Dendritic cell treated with granulocyte-macrophage colony-stimulating factor and Interleukin-4, amounts not matched to agents 40 ng/mL and 50 ng/mL, for 4 days (primary cell): ENCODE results near the gene CD101.

Experiments
- H3K27ac Mint-ChIP-seq: one replicate; pipeline ENCODE4 v1.8.0; 2022; ENCODE audit warnings: mild to moderate bottlenecking, mixed read lengths
- H3K27me3 Mint-ChIP-seq: one replicate; pipeline ENCODE4 v1.8.0; 2022; ENCODE audit warnings: mild to moderate bottlenecking, mixed read lengths
- H3K36me3 Mint-ChIP-seq: one replicate; pipeline ENCODE4 v1.8.0; 2022; ENCODE audit warnings: low read depth, mixed read lengths
- H3K4me1 Mint-ChIP-seq: one replicate; pipeline ENCODE4 v1.8.0; 2022; ENCODE audit warnings: low read depth, mixed read lengths
- H3K4me3 Mint-ChIP-seq: one replicate; pipeline ENCODE4 v1.8.0; 2022; ENCODE audit warnings: mild to moderate bottlenecking, moderate library complexity, mixed read lengths
- H3K9me3 Mint-ChIP-seq: one replicate; pipeline ENCODE4 v1.8.0; 2022; ENCODE audit warnings: mixed read lengths
- intact Hi-C: fragments of 100-400 bp; cut with micrococcal nuclease; formaldehyde crosslinking; loops from one replicate; pipeline ENCODE4 v1.15.0; 2022

CD101 gene

DNA sequence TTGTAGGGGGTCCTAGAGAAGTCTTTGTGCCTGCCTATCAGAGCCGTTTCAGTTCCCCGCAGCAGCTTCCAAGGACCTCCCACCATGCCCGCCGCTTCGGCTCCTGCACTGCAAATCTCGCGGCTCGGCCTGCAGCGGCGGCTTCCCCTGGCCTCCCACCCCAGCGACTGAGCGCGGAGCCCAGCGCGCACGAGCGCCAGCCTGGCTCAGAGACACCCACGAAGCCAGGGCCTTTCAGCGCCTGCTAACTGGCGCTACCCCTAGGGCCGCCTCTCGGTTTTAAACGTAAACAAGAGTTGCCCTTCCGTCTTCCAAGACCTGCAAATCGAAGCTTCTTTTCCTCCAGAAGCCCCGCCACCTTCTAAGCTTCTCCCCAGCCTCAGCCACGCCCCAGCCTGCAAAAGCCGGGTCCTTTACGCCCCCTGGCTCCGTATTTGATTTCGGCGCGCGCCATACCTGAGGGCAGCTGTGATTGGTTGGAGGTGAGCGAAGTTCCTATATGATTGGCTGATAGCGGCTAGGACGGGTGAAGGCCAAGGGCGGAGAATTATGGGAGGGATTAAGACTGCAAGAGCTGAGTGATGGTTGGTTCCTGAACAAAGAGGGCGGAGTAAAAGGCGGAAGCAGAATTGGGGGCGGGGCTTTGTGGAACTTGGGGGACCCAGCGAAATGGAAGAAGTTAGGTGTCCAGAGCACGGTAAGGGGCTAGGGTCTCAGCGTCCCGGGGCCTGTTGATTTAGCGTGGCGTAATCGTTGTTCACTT is 58.3 kb downstream of the CD101 start, which contains the start of gene TTF2:
TTF2 (plus strand) TSS at position 649 of the 763 bp plus-strand sequence; CDS start at position 670, 21 bp downstream.
- H3K36me3 Mint-ChIP-seq = peaks cover 16% of the 10 kb centered on the region
- peaks cover 15% of the 10 kb centered on the region for H3K4me1 Mint-ChIP-seq
- no peaks in the 10 kb centered on the region for H3K27me3 Mint-ChIP-seq
- H3K4me3 Mint-ChIP-seq = no peak within 1 kb of the TSS
- H3K27ac Mint-ChIP-seq = no peak within 1 kb of the TSS
- no peaks in the 10 kb centered on the region for H3K9me3 Mint-ChIP-seq
- intact Hi-C loops = loop anchor here (5.0 kb wide), 1 partner anchor 488 kb away; the partner anchor contains the start of gene CD58

DNA sequence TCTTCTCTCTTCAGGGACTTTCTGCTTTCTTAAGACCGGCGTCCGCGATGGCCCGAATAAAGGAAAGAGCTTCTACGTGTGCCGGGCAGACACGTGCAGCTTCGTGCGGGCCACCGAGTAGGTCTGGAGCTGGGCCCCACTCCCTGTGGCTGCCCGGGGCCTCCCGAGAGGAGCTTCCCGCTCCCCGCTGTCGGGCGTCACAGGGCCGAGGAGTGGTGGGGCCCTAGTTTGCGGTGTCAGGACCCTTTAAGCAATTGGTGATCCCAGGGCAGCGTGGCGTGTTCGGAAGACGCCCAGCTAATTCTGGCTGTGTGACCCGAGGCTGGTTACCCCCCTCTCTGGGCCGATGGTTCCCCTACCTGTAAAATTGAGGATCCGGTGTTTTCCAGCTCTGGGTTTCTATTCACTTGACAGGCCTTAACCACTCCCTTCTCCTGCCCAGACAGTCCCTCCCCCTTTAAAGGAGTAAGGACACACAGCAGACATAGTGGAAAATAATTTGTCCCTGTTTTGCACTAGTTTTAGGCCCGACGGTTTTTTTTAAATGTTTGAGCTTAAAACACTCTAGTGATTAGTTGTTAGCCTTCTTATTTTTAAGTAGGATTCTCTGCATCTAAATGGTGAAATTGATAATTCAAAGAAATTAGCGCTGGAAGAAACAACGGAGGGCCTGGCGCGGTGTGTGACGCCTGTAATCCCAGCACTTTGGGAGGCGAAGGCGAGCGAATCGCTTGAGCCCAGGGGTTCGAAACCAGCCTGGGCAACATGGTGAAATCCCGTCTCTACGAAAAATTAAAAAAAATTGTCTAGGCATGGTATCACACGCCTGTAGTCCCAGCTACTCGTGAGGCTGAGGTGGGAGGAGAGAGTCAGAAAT is 59.1 kb downstream of the CD101 start:
- H3K4me3 Mint-ChIP-seq = no peak overlapping the region
- no peak overlapping the region for H3K27ac Mint-ChIP-seq
- H3K4me1 Mint-ChIP-seq = peaks cover 15% of the 10 kb centered on the region
- H3K27me3 Mint-ChIP-seq = no peaks in the 10 kb centered on the region
- intact Hi-C loops = no loop called here
- no peaks in the 10 kb centered on the region for H3K9me3 Mint-ChIP-seq
- H3K36me3 Mint-ChIP-seq = peaks cover 24% of the 10 kb centered on the region

DNA sequence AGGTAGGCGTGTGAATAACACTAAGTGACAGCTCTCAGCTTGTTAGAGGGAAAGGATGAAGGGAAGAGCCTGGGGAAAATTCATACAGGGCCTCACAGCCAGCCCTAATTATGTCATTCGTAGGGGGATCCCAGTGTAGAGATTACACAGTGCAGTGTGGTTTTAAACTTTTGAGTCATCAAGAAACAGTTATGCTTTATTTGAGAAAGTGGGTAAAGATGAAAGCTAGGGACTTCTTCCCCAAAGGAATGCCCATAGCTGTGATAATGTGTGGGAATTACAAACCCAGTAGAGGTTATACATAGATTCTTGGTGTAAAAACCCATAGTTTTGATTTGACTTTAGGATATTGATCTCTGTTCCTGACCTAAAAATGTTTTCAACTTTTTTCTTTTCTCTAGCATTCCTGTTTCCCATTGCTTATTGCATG is 60.4 kb downstream of the CD101 start:
- Mint-ChIP-seq H3K4me3 (no peak overlapping the region), H3K36me3 (peaks cover 36% of the 10 kb centered on the region), H3K27me3 (no peaks in the 10 kb centered on the region), H3K9me3 (no peaks in the 10 kb centered on the region), H3K4me1 (peaks cover 15% of the 10 kb centered on the region), H3K27ac (no peak overlapping the region)
- intact Hi-C loops = loop anchor here (2.0 kb wide), 1 partner anchor 59 kb away; the partner anchor contains the start of gene TRIM45

DNA sequence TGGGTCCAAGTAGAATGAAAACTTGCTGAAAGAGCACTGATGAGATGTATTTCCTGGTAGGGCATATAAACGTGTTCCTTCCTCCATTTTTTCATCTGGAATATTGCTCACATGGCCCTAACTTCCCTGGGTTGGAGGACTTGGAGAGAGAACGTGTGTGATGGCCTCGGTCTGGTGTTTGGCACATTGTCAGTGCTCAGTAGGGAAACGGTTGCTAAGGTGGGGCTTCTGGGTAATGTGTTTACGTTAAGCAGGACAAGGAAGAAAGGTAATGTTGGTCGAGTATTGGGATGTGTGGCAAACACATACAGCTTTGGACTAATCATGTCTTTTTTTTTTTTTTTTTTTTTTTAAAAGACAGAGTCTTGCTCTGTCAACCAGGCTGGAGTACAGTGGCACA is 64.8 kb downstream of the CD101 start:
- intact Hi-C loops = loop anchor here (5.0 kb wide), 2 partner anchors 216 to 691 kb away; no protein-coding TSS in a partner anchor
- no peaks in the 10 kb centered on the region for H3K9me3 Mint-ChIP-seq
- H3K27ac Mint-ChIP-seq = no peak overlapping the region
- H3K4me1 Mint-ChIP-seq = peaks cover 22% of the 10 kb centered on the region
- no peaks in the 10 kb centered on the region for H3K27me3 Mint-ChIP-seq
- no peak overlapping the region for H3K4me3 Mint-ChIP-seq
- H3K36me3 Mint-ChIP-seq = peaks cover 42% of the 10 kb centered on the region

DNA sequence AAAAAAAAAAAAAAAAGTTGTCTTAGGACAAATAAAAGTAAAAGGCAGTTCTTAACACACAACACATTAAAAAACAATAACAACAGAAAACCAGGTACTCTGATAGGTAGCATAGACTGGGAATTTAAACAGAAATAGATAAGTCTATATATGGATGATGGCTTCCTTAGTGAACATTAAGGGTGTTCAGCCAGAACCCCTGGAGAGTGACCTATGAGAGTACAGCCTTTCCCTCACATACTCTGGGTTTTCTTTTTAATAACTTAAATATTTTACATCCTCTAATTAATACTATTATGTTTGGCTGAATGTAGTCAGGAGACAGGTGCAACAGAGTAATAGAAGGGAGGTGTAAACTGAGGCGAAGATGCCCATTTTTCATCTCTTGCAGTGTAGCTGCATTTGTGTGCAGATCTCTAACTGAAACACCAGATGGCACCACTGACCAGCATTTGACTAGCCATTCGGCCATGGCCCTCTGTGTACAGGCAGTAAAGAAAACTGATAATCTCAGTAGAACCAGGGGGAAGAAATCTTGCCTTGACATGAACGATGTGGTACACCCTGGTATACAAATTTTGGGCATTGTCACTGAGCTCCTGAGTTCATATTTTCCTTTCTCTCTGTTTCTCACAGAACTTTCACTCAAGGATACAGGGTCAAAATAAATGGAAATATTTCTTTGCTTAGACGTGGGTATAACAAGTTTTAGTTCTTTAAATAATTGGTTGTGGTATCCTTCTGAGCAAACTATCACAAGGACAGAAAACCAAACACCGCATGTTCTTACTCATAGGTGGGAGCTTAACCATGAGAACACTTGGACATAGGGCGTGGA is 66.2 kb downstream of the CD101 start:
- intact Hi-C loops = loop anchor here (1.0 to 5.0 kb wide), 3 partner anchors 61 to 690 kb away; no protein-coding TSS in a partner anchor
- Mint-ChIP-seq H3K4me3 (no peak overlapping the region), H3K9me3 (no peaks in the 10 kb centered on the region), H3K36me3 (peaks cover 39% of the 10 kb centered on the region), H3K27ac (no peak overlapping the region), H3K27me3 (no peaks in the 10 kb centered on the region), H3K4me1 (peaks cover 14% of the 10 kb centered on the region)

DNA sequence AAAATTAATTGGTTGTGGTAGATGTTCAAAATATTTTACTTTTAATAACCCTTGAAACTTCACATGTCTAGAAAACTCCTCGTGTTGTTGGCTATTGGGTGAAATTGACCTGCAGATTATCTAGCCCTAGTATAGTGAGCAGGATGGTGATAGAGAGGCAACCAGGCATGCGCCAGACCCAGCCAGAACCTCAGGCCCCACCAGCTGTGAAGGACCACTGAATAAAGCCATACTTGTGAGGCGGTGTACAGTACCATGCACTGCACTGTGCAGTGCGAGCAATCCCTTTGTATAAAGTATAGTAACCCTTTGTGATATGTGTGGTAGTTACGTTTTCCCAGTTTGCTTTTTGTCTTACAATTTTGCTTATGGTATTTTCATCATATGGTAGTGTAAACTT is 67.0 kb downstream of the CD101 start:
- Mint-ChIP-seq H3K9me3 (no peaks in the 10 kb centered on the region), H3K27me3 (no peaks in the 10 kb centered on the region), H3K27ac (no peak overlapping the region), H3K4me3 (no peak overlapping the region), H3K36me3 (peaks cover 34% of the 10 kb centered on the region), H3K4me1 (peaks cover 14% of the 10 kb centered on the region)
- intact Hi-C loops = loop anchor here (1.0 to 5.0 kb wide), 3 partner anchors 60 to 689 kb away; no protein-coding TSS in a partner anchor

DNA sequence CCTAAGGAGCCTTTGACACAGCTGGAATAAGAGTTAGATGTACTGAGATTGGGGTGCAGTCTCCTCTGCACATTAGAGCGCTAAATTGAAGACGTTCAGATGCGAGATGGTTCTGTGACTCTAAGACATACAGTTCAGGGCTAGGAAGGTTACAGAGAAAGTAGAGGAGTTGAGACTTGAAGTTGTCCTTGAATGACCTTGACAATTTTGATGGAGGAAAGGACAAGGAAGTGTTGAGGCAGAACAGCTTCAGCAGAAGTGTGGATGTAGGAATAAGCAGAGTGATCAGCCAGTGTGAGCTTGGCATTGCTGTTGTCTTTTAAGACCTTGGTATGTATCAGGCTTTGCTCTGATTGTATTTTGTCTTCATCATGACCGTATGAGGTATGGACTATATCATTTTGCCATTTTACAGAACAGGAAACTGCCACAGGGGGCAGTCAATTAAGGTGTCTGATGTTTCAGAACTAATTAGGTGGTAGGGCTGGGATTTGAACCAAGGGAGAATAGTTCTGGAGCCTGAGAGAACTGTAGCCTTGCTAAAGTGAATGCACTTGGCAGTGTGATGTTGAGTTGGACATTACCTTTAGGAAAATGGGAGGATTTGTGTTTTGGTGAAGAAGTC is 67.8 kb downstream of the CD101 start:
- H3K36me3 Mint-ChIP-seq = peaks cover 28% of the 10 kb centered on the region
- no peak overlapping the region for H3K27ac Mint-ChIP-seq
- H3K4me1 Mint-ChIP-seq = peaks cover 14% of the 10 kb centered on the region
- H3K4me3 Mint-ChIP-seq = no peak overlapping the region
- H3K27me3 Mint-ChIP-seq = no peaks in the 10 kb centered on the region
- intact Hi-C loops = loop anchor here (5.0 kb wide), 2 partner anchors 213 to 688 kb away; no protein-coding TSS in a partner anchor
- H3K9me3 Mint-ChIP-seq = no peaks in the 10 kb centered on the region

DNA sequence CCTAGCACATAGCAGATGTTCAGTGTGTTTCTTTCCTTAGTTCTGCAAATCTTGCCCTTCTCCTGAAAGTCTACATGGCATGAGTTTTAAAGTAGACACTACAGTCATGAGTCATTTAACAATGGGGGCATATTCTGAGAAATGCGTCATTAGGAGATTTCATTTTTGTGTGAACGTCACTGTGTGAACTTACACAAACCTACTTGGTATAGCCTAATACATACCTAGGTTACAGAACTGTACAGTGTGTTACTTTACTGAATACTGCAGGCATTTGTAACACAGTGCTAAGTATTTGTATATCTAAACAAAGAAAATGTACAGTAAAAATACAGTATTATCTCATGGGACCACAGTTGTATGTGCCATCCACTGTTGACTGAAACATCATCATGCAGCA is 68.6 kb downstream of the CD101 start:
- H3K9me3 Mint-ChIP-seq = no peaks in the 10 kb centered on the region
- no peaks in the 10 kb centered on the region for H3K27me3 Mint-ChIP-seq
- no peak overlapping the region for H3K4me3 Mint-ChIP-seq
- no peak overlapping the region for H3K27ac Mint-ChIP-seq
- H3K4me1 Mint-ChIP-seq = peaks cover 14% of the 10 kb centered on the region
- intact Hi-C loops = no loop called here
- peaks cover 33% of the 10 kb centered on the region for H3K36me3 Mint-ChIP-seq

DNA sequence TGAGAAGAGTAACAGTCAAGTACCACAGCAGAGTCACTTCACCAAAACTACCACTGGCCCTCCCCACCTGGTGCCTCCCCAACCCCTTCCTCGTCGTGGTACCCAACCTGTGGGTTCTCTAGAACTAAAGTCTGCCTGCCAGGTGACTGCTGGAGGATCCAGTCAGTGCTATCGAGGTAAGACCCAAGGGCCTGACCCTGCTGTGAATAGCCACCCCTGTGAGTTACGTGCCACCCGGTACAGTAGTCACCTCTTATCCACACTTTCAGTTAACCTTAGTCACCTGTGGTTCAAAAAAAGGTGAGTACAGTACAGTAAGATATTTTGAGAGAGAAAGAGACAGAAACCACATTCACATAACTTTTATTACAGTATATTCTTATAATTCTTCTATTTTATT is 75.1 kb downstream of the CD101 start:
- Mint-ChIP-seq H3K27me3 (no peaks in the 10 kb centered on the region), H3K27ac (no peak overlapping the region), H3K4me3 (no peak overlapping the region), H3K36me3 (peaks cover 73% of the 10 kb centered on the region), H3K4me1 (no peaks in the 10 kb centered on the region), H3K9me3 (no peaks in the 10 kb centered on the region)
- intact Hi-C loops = no loop called here

DNA sequence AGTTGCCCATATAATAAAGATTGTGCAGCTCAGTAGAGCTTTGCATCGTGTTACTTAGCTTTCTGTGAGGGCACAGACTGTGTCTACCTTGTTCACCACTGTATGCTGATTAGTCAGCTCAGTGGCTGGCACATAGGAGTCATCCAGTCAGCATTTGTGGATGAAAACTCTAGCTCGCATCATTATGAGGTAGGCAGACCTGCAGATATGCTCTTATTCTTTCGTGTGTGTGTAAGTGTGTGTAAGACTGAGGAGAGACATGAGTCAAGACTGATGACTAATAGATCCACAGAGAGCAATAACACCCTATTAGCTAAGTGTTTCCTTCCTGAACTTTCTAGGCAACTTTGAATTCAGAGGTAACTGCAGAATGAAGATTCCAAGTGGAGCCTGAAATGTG is 75.7 kb downstream of the CD101 start:
- no peaks in the 10 kb centered on the region for H3K4me1 Mint-ChIP-seq
- H3K9me3 Mint-ChIP-seq = no peaks in the 10 kb centered on the region
- no peaks in the 10 kb centered on the region for H3K27me3 Mint-ChIP-seq
- no peak overlapping the region for H3K4me3 Mint-ChIP-seq
- no peak overlapping the region for H3K27ac Mint-ChIP-seq
- intact Hi-C loops = no loop called here
- peaks cover 79% of the 10 kb centered on the region for H3K36me3 Mint-ChIP-seq

DNA sequence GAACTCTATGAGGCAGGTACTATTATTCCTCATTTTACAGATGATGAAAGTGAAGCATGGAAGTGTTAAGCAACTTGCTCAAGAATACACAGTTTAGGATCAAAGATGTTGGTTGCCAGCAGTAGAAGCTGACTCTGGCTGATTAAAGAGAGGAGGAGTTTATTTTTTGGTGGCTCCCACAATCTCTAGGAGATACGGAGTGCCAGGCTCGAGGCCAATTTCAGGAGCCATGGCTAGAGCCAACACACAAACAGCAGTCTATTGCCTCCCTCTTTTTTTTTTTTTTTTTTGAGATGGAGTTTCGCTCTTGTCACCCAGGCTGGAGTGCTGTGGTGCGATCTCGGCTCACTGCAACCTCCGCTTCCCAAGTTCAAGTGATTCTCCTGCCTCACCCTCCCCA is 78.2 kb downstream of the CD101 start:
- H3K4me3 Mint-ChIP-seq = no peak overlapping the region
- H3K36me3 Mint-ChIP-seq = peaks cover 87% of the 10 kb centered on the region
- no peaks in the 10 kb centered on the region for H3K4me1 Mint-ChIP-seq
- no peaks in the 10 kb centered on the region for H3K27me3 Mint-ChIP-seq
- no peak overlapping the region for H3K27ac Mint-ChIP-seq
- intact Hi-C loops = no loop called here
- no peaks in the 10 kb centered on the region for H3K9me3 Mint-ChIP-seq

DNA sequence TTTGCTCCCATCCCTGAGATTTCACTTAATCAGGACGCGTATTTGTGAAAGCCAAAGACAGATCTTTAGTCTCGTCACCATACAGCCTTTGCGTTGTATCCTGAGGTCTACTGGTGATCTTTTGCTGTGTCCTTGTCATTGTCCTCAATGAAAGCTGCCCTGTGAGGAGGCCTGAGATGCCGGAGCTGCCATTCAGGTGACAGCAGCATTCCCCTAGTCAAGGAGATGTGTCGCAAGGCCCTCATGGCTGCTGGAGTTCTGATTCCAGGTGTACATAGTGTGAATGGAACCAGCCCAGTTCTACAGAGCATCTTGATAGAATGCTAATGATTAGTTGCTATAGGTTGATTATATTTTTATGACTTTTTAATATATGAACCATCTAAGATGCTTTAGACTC is 82.7 kb downstream of the CD101 start:
- peaks cover 68% of the 10 kb centered on the region for H3K36me3 Mint-ChIP-seq
- H3K4me3 Mint-ChIP-seq = no peak overlapping the region

More for the DNA sequence above, 82.7 kb downstream of the CD101 start:
- H3K4me1 Mint-ChIP-seq = no peaks in the 10 kb centered on the region
- H3K27me3 Mint-ChIP-seq = no peaks in the 10 kb centered on the region
- no peaks in the 10 kb centered on the region for H3K9me3 Mint-ChIP-seq
- intact Hi-C loops = no loop called here
- no peak overlapping the region for H3K27ac Mint-ChIP-seq
